Measurements from ENCODE around the gene DMD. TPM values are rescaled to one million over a fixed set of nuclear protein-coding genes. Genes with fewer than 3 reads are reported as not detected.

The DMD gene
- total and polyA plus RNA-seq, 2 experiments from 2014 or later, result 73.5 to 90.7 TPM

DNA sequence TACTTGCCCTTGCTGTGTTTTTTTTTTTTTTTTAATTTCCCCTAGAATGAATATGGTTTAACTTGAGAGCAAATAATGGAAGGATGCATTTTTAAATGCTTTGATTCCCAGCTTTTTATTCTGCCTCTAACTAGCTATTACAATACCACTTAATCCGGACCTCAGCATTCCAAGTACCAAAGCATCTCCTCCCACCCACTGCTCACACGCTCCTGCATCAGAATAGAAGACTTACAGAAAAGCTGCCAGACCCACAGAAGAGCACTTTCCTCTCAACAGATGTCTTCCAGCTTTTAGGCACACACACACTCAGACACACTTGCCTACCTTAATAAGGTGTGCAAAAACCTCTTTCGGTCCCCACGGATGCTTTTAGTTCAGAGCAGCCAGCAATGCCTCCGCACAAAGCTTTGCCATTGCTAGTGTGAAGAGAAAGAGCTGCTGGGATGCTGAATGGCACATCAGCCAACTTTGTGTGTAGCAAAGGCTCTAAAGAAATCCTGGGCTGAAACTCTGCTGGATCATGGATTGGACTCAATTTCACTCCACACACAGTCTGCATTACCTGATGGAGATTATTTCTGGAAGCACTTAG, 1056.2 kb downstream of the DMD start:
- Histone ChIP-seq H3K27me3 (no peaks in the 10 kb centered on the region), H3K4me1 (ENCODE audit: low read depth) (no peaks in the 10 kb centered on the region), H3K4me3 (no peak overlapping the region), H3K36me3 (no peaks in the 10 kb centered on the region), H3K27ac (no peak overlapping the region), H3K9me3 (ENCODE audit: low read depth) (no peaks in the 10 kb centered on the region)
- DNase-seq (ENCODE audit: low read depth in 1 of 2, low spot score in 1 of 2), result peak in 1 of 2 donors; percentile 2
- TF ChIP-seq, protein P1, sequence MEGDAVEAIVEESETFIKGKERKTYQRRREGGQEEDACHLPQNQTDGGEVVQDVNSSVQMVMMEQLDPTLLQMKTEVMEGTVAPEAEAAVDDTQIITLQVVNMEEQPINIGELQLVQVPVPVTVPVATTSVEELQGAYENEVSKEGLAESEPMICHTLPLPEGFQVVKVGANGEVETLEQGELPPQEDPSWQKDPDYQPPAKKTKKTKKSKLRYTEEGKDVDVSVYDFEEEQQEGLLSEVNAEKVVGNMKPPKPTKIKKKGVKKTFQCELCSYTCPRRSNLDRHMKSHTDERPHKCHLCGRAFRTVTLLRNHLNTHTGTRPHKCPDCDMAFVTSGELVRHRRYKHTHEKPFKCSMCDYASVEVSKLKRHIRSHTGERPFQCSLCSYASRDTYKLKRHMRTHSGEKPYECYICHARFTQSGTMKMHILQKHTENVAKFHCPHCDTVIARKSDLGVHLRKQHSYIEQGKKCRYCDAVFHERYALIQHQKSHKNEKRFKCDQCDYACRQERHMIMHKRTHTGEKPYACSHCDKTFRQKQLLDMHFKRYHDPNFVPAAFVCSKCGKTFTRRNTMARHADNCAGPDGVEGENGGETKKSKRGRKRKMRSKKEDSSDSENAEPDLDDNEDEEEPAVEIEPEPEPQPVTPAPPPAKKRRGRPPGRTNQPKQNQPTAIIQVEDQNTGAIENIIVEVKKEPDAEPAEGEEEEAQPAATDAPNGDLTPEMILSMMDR (IDR thresholded peaks at IDR 0.05; ENCODE audit: low read depth, low read length), result no peak

DNA sequence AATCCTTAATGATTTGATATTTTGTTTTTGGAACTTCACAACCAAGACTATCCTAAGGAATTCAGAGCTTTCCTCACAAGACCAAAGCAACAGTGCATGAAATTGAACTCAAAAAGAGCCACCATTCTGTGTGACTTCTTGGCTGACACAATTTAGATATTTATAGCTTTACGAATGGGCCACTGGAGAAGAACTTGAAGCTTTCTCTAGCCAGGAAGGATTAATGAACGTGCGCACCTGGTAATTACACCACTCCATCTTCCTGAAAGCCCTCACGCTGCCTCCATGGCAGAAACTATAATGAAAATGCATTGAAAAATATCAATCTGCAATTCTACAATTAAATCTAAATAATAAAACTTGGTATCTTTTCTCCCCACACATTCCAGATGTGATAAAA, 1057.8 kb downstream of the DMD start:
- H3K27me3 ChIP-seq, result no peaks in the 10 kb centered on the region
- no peak overlapping the region for H3K27ac ChIP-seq
- H3K4me1 ChIP-seq (ENCODE audit: low read depth), result no peaks in the 10 kb centered on the region
- no peaks in the 10 kb centered on the region for H3K9me3 ChIP-seq (ENCODE audit: low read depth)
- DNase-seq (ENCODE audit: low read depth in 1 of 2, low spot score in 1 of 2), result no peak
- TF ChIP-seq, protein P1 (IDR thresholded peaks at IDR 0.05; ENCODE audit: low read depth, low read length), result no peak
- H3K4me3 ChIP-seq, result no peak overlapping the region
- H3K36me3 ChIP-seq, result no peaks in the 10 kb centered on the region

DNA sequence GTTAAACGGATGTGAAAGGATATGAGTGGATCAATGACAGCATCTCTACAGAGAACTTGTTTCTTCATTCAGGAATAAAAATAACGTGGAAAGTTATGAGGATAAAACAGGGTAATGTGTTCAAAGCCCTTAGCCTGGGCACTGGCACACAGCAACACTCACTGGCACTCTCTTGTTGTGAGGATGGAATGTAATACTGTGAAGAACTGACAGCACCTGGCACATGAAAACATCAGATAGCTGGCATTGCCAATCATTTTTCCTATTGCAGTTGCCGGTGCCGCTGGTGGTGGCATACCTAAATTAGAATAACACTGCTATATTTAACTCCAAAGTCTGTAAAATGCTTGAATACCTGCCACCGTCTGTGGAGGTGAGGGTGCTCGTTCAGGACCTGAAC, 1061.2 kb downstream of the DMD start:
- no peaks in the 10 kb centered on the region for H3K36me3 ChIP-seq
- H3K4me1 ChIP-seq (ENCODE audit: low read depth), result no peaks in the 10 kb centered on the region
- H3K27ac ChIP-seq, result no peak overlapping the region
- no peaks in the 10 kb centered on the region for H3K9me3 ChIP-seq (ENCODE audit: low read depth)
- H3K4me3 ChIP-seq, result no peak overlapping the region
- no peak for DNase-seq (ENCODE audit: low read depth in 1 of 2, low spot score in 1 of 2)
- no peaks in the 10 kb centered on the region for H3K27me3 ChIP-seq
- TF ChIP-seq, protein P1 (IDR thresholded peaks at IDR 0.05; ENCODE audit: low read depth, low read length), result no peak

DNA sequence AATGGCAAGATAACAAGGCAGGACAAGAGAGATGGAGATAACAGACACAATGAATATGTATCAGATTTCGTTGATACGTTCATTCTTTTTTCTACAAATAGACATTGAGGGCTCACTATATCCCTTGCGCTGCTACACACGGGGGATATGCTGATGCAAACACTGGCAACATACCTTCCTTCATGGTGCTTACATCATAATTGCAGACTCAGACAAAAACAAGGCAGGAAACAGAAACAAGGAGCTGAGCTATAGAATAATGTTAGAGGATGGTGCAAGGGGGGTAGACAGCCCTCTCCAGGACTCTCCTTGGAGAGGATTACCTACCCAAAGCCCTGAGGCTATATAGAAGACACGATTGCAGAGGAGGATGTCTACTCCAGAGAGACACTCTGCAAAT, 1069.5 kb downstream of the DMD start:
- Histone ChIP-seq H3K27me3 (no peaks in the 10 kb centered on the region), H3K4me3 (no peak overlapping the region), H3K4me1 (ENCODE audit: low read depth) (no peaks in the 10 kb centered on the region), H3K9me3 (ENCODE audit: low read depth) (no peaks in the 10 kb centered on the region), H3K27ac (no peak overlapping the region), H3K36me3 (no peaks in the 10 kb centered on the region)
- DNase-seq (ENCODE audit: low read depth in 1 of 2, low spot score in 1 of 2), result no peak
- TF ChIP-seq, protein P1 (IDR thresholded peaks at IDR 0.05; ENCODE audit: low read depth, low read length), result no peak

DNA sequence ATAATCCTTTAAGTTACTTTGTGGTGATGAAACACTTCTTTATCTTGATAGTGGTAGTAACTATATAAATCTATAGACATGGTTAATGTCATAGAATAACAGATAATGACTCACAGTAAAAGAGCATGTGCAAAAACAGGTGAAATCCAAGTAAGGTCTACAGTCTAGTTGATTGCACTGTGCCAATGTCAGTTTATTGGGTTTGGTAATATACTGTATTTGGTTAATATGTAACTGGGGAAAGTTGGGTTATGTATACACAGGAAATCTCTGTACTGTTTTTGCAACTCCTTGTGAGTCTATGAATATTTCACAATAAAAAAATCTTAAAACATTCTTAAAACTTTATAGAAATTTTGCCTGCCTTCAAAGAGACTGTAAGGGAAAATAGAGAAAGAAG, 1071.9 kb downstream of the DMD start:
- TF ChIP-seq, protein P1 (IDR thresholded peaks at IDR 0.05; ENCODE audit: low read depth, low read length), result no peak
- Histone ChIP-seq H3K27me3 (no peaks in the 10 kb centered on the region), H3K27ac (no peak overlapping the region), H3K36me3 (no peaks in the 10 kb centered on the region), H3K4me1 (ENCODE audit: low read depth) (no peaks in the 10 kb centered on the region), H3K4me3 (no peak overlapping the region), H3K9me3 (ENCODE audit: low read depth) (no peaks in the 10 kb centered on the region)
- DNase-seq (ENCODE audit: low read depth in 1 of 2, low spot score in 1 of 2), result no peak

Measured in cardiac muscle cell (in vitro differentiated cells and primary cell).